GM10248 (cell line): Measurements from ENCODE around the gene DPCD.
A peak's percentile ranks its signal among the peaks of the same experiment; 100 is the strongest.

Source experiments
- CTCF ChIA-PET: fragments of 300-600 bp; sonication (Branson Sonifier 250); formaldehyde crosslinking; extraction: SDS; loops from one replicate; lab custom pipeline; 2021; ENCODE audit warnings: antibody characterized with exemption; lab: Yijun Ruan, JAX
- POLR2A ChIA-PET: fragments of 350-650 bp; sonication (Branson Sonifier 250); formaldehyde crosslinking; extraction: SDS; loops from one replicate; lab custom pipeline; 2020; ENCODE audit warnings: antibody characterized with exemption; lab: Yijun Ruan, JAX
- DNase-seq: peaks from one replicate; pipeline ENCODE4 v3.0.0; 2012; ENCODE audit errors: extremely low spot score
- TF ChIP-seq, protein P1 (sequence below): IDR thresholded peaks from 2 replicates; pipeline ENCODE4 v1.5.1; 2012; ENCODE audit warnings: mild to moderate bottlenecking, low read depth; ENCODE audit errors: extremely low read depth, missing control alignments, control extremely low read depth

The DPCD gene

DNA sequence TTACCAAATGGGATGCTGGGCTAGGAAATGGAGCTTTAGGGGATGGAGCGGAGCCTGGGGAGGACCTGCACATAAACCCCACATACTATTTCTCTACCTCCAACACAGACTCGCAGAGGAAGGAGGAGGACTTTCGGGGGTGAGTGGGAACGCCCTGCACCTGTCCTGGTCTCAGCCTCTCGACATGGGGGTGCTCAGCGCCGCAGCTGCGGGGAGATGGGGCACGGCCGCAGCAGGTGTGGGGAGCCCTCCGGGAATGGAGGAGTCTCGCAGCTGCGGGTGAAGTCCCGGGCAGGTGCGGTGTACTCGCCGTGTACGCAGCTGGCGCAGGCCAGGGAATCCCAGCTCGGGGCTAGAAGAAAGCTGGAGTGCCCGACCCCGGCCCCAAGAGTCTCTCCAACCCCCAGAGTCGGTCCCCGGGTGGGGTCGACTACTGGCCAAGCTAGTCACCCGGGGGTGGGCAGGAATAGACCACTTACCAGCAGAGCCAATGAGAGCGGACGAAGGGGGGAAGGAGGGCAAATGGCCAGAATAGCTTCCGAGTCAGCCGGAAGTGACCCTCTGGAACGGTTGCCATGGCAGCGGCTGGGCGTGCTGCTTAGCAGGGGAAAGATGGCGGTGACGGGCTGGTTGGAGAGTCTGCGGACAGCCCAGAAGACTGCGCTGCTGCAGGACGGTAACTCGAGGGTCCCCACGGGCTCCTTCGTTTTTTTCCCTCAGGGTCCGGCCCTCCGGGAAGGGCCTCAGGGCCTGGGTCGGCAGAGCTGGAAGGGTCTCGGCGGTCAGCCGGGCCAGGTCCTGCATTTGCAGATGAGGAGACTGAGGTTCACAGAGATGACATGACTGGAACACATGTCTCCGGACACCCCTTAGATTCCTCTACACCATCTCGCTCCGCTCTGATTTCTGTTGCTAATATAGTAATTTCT, at the start of gene DPCD, which contains the start of gene POLL:
TSS of gene DPCD (plus strand) at position 597 of the 929 bp plus-strand sequence. CDS start at position 613, 16 bp downstream.
TSS of gene POLL (minus strand) at position 533 of the 929 bp plus-strand sequence. CDS start 897 bp downstream, outside the sequence.
- ChIA-PET POLR2A (no interaction called here), CTCF (interaction anchor here (0.5 to 13.1 kb wide), 10 partner anchors 10 to 943 kb away, joined by 3 to 116 read pairs (median 6); partner anchors contain the start of gene BTRC)
- peak; percentile 98 for DNase-seq
- TF ChIP-seq, protein P1, sequence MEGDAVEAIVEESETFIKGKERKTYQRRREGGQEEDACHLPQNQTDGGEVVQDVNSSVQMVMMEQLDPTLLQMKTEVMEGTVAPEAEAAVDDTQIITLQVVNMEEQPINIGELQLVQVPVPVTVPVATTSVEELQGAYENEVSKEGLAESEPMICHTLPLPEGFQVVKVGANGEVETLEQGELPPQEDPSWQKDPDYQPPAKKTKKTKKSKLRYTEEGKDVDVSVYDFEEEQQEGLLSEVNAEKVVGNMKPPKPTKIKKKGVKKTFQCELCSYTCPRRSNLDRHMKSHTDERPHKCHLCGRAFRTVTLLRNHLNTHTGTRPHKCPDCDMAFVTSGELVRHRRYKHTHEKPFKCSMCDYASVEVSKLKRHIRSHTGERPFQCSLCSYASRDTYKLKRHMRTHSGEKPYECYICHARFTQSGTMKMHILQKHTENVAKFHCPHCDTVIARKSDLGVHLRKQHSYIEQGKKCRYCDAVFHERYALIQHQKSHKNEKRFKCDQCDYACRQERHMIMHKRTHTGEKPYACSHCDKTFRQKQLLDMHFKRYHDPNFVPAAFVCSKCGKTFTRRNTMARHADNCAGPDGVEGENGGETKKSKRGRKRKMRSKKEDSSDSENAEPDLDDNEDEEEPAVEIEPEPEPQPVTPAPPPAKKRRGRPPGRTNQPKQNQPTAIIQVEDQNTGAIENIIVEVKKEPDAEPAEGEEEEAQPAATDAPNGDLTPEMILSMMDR, result no peak

DNA sequence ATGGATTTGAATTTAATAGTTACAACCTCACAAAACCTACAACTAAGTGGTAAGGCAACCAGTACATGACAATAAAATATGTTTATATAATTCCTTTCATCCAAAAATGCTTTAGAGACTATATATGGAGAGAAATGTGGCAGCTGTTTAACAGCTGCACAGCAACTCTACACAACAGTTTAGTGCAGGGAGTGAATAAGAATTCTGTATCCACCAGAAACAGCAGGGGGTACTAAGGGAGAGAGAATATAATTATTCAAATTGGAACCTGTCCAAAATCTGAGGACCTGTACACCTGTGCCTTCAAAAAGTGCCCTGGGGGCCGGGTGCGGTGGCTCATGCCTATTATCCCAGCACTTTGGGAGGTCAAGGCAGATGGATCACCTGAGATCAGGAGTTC, 49.7 kb upstream of the DPCD start:
- TF ChIP-seq, protein P1, result no peak
- ChIA-PET CTCF (no interaction called here), POLR2A (no interaction called here)
- DNase-seq, result no peak

DNA sequence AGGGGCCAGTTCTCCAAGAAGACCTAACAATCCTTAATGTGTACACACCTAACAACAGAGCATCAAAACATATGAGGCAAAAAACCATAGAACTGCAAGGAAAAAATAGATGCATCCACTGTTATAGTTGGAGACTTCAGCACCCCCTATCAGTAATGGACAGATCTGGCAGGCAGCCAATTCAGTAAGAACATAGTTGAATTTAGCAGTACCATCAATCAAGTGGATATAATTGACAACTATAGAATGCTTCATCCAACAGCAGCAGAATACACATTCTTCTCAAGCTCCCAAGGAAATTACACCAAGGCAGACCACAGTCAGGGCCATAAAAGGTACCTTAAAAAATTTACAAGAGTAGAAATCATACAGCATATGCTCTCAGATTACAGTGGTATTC, 42.2 kb upstream of the DPCD start:
- TF ChIP-seq, protein P1, result no peak
- CTCF ChIA-PET, result interaction anchor here (0.7 to 1.5 kb wide), 7 partner anchors 8 to 332 kb away, joined by 3 to 4 read pairs (median 3); no protein-coding TSS in a partner anchor
- POLR2A ChIA-PET, result no interaction called here
- DNase-seq, result no peak

DNA sequence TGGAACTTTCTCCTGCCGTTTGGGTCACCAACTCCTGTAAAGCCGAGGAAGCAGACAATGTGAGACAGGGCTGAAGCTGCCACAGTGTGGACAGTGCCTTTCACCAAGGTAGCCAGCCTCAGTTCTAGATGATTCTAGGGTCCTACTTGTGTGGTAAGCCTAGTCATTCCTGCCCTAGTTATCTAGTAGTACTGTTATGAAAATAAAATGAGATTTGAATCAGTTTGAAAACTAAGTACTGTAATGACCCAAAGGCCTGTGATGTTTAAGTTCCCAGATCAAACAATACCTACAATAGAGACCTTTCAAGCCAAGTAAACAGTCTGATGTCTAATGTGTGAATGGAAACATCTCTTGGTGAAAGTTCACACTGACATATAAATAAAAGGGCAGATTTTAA, 37.2 kb upstream of the DPCD start:
- POLR2A ChIA-PET, result no interaction called here
- CTCF ChIA-PET, result interaction anchor here (0.6 to 1.7 kb wide), 3 partner anchors 9 to 455 kb away, joined by 3 to 7 read pairs (median 3); no protein-coding TSS in a partner anchor
- no peak for DNase-seq
- TF ChIP-seq, protein P1, result no peak

DNA sequence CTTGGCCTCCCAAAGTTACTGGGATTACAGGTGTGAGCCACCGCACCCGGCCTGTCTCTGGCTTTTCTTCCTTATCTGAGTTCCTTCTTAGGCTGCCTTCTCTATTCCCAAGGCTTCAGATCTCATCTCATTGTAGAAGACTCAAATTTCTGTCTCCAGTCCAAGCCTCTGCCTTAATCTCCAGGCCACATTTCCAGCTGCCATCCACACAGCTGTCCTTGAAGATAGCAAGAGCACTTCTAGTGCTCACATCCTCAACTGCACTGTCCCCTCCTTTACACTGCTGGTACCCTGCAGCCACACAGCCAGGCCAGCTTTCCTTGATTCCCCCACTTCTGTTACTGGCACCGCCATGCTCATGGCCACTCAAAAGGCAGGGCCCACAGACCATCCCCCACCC, 35.7 kb upstream of the DPCD start:
- ChIA-PET CTCF (interaction anchor here (0.9 to 1.7 kb wide), 3 partner anchors 10 to 339 kb away, joined by 3 to 7 read pairs (median 3); no protein-coding TSS in a partner anchor), POLR2A (interaction anchor here (0.7 kb wide), 1 partner anchor 587 kb away, joined by 4 read pairs; no protein-coding TSS in a partner anchor)
- TF ChIP-seq, protein P1, result no peak
- no peak for DNase-seq

DNA sequence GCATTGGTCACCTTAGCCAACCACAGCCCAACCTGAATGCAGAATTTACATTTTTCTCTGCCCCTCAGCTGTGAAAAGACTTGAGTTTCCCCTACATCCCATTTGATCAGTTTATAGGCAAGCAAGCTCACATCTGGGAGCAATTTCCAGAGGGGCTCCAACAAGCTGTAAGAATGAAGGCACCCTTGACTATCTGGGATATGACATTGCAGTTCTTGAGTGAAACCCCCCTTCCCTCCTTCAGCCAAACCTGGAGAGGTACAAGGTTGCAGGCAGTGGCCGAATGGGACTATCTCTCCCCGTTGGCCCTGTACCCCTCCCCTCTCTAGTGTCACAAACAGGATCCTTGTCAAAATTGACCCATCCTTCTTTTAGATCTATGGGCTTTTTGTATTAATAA, 30.6 kb upstream of the DPCD start:
- TF ChIP-seq, protein P1, result no peak
- ChIA-PET CTCF (interaction anchor here (1.6 to 3.4 kb wide), 2 partner anchors 12 to 14 kb away, joined by 9 to 17 read pairs; no protein-coding TSS in a partner anchor), POLR2A (no interaction called here)
- DNase-seq, result no peak
